ENCODE data around the gene MYBBP1A.

The MYBBP1A gene

DNA sequence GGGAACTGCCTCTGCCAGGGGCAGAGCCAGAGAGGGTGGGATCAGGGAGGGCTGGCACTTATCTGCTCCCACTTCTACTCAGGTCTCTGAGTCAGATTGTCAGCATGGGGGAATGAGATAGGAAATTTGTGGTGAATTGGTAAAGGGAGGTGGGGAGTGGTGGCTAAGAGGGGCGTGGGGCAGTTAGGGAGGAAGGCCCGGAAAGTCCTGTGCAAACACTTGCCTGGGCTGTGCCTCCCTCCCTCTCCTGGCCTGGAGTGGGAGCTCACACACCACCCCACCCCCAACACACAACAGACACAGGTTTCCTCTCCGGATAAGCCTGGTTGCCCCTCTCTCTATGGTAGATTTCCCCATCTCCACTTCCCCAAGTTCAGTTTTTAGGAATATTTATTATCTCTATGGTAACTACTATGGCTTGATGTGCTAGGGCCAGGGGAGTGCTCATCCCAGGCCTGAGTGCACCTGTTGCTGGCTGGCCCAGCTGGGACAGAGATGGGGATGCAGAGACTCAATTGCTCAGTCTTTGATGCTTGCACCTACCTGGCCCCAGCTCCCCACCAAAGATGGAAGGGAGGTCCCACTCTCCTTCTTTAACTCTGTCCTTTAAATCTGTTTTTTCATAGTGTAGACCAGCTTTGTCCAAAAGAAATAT lies 53.8 kb downstream of the MYBBP1A start:
- DNase-seq (ENCODE audit: low read depth in 2 of 2): no peak

DNA sequence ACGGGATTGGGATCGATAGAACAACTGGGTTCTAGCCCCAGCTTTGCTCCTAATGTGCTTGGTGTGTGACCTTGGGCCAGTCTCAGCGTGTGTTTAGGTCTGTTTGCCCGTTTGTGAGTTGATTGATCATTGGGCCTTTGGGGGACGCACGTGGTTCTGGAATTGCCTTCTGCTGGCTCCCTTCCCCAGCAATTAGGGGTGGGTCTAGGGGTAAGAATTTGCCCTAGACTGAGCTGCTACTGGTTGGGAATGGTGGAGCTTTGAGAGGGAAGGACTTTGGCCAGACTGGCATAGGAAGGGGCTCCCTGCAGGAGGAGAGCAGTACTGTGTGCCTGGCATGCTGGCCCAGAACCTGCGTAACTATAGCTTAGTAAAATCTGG lies 55.0 kb downstream of the MYBBP1A start:
- no peak for DNase-seq (ENCODE audit: low read depth in 2 of 2)

- no peak for DNase-seq (ENCODE audit: low read depth in 2 of 2)
Observed at GRCh38 chr17:4499431-4500190, 55.6 kb downstream of the MYBBP1A start.

GRCh38 chr17:4498461-4499397 lies 56.5 kb downstream of the MYBBP1A start, which contains the start of gene SPNS2:
Gene SPNS2, plus strand, starts transcription at chr17:4498881. Its CDS starts 167 bp downstream, at chr17:4499048.
- peak; percentile 16 to 53 for DNase-seq (ENCODE audit: low read depth in 2 of 2)

- DNase-seq (ENCODE audit: low read depth in 2 of 2): no peak
Observed at GRCh38 chr17:4497101-4497824, 57.9 kb downstream of the MYBBP1A start.

DNA sequence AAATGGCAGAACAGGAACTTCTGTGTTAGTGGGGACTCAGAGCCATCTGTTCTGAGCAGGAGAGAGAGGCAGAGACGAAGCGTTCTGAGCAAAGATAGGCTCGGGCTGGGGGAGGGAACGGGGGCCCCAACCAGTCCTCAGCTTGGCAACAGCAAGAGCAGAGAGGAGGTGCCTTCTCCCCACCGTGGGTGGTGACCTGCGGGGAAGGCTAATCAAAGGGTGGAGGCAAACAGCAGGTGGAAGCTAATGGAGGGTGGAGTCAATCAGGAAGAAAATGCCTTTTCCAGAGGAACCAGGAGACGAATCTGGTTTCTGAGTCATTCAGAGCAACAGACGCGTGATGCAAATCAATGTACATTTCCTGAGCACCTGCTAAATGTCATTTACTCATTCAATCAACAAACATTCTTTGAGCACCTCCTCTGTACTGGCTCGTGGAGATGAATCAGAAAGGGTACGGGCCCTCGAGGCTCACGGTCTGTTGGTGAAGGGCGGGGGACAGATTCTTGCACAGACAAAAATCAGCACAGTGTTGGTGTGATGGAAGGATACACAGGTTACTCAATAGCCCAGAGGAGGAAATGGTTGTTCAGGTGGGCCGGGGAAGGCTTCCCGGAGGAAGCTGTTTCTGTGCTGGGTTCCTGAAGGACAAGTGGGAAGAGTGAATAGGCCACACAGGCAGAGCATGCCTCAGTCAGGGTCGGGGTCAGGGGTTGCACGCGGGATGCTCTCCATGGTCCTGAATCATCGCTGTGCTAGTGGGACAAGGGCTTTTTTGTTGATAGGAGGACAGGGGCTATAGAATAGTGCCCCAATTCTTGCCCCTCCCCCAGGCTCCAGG lies 62.2 kb downstream of the MYBBP1A start:
- DNase-seq (ENCODE audit: low read depth in 2 of 2): no peak

DNA sequence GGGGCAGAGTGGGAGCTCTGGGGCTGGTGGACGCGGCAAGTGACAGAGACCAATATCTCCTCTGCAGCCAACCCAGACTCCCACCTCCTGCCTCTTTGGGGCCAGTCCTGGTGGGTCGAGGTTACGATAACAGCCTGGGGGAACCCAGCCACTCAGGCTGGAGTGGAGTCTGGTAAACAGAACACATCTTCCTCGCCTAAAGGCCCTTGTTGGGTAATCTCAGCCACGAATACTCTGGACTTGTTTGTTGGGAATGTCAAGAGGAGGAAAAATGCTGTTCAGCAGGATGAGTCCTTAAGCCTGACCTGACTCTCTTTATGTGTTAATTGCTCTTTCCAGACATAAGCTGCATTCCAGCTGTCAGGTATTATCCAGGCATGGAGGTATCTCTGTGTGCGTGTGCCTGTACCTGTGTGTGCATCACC lies 64.5 kb downstream of the MYBBP1A start:
- DNase-seq (ENCODE audit: low read depth in 2 of 2): no peak

DNA sequence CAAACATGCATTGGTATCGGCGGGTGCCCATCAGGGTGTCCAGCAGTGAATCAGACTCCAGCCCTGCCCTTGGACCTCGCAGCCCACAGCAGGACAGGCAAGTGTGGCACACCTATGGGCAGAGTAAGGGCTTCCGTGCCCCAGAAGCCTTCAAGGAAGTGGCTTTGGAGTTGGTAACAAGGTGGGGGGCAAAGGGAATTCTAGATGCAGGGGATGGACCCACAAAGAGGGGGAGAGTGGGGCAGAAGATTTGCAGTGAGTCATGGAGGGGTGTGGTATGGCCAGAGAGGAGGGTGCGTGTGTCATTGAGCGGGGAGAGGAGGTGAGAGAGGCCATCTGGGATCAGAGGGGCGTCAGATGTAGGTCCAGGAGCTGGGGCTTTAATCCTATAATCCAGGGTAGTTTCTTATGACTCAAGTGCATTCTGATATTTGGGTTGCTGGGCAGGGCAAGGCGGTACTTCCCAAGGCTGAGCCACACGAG lies 65.0 kb downstream of the MYBBP1A start:
- DNase-seq (ENCODE audit: low read depth in 2 of 2): no peak

DNA sequence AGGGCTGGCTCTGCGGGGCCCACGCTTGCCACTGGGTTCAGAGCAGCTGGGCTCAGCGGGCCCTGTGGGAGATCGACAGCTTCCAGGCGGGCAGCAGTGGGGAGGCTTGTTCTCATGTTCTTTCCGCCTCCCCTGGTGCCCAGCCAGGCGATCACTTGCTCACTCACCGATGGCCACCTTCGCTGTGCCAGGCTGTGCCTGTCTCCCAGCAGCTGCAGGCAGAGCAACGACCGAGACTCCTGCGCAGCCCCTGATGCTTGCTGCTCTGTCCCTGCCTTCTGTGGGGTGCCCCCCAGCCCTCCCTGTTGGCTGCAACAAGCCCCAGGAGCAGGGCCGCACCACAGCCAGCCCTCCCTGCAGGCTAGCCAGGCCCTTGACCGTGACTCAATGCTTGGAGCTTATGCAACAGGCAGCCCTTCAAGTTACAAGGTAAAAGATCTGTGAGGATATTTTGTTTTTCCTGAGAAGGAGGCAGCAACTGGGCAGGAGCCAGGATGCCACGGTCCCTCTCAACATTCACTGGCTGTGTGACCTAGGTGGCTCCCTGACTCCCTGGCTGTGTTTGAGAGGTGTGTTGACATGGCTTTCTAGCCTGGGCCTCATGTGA lies 66.1 kb downstream of the MYBBP1A start:
- no peak for DNase-seq (ENCODE audit: low read depth in 2 of 2)
